IMR-90 (cell line): ENCODE data around the gene KIF12.

Experiments
- FOS ChIP-seq: fragments of 150-350 bp; IDR thresholded peaks from 2 replicates; pipeline ENCODE4 v1.6.1; 2016; ENCODE audit warnings: low read depth, low read length
- MAZ ChIP-seq: IDR thresholded peaks from 2 replicates; pipeline ENCODE4 v1.6.1; 2012; ENCODE audit warnings: low read depth, mild to moderate bottlenecking, low read length, improper control_type of control experiment, moderate library complexity, borderline replicate concordance
- MXI1 ChIP-seq: IDR thresholded peaks from 2 replicates; pipeline ENCODE4 v1.6.1; 2012; ENCODE audit warnings: low read depth, mild to moderate bottlenecking, low read length, moderate library complexity, borderline replicate concordance
- POLR2A ChIP-seq: IDR thresholded peaks from 2 replicates; pipeline ENCODE4 v1.6.1; 2012; ENCODE audit warnings: mild to moderate bottlenecking, low read depth, low read length
- RAD21 ChIP-seq: IDR thresholded peaks from 2 replicates; pipeline ENCODE4 v1.6.1; 2012; ENCODE audit warnings: low read length, improper control_type of control experiment
- TF ChIP-seq, protein P1 (sequence below): conservative IDR thresholded peaks from 2 replicates; pipeline ENCODE4 v1.5.1; 2012; ENCODE audit warnings: mild to moderate bottlenecking, low read depth, low read length, improper control_type of control experiment
- TF ChIP-seq, protein P2 (sequence below): fragments of 150-350 bp; IDR thresholded peaks from 2 replicates; pipeline ENCODE4 v1.6.1; 2017; ENCODE audit warnings: mild to moderate bottlenecking, antibody characterized with exemption, low read length, low read depth

DNA sequence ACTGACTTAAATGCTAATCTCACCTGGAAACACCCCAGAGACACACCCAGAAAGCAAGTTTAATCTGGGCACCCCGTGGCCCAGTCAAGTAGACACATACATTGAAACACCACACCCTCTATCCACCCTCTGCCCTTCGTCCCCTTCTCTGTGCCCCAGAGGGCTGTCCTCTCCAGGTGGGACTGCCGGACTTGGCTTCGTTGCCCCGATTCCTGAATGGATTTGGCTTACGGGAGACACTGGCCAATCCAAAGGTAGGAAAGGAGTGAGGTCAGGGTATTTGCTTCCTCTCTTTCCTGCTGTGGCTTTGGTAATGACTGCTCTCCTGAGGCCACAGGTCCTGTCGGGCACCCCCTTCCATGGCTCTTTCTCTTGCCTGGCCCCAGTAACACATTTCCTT, 31.0 kb upstream of the KIF12 start:
- TF ChIP-seq, protein P1, sequence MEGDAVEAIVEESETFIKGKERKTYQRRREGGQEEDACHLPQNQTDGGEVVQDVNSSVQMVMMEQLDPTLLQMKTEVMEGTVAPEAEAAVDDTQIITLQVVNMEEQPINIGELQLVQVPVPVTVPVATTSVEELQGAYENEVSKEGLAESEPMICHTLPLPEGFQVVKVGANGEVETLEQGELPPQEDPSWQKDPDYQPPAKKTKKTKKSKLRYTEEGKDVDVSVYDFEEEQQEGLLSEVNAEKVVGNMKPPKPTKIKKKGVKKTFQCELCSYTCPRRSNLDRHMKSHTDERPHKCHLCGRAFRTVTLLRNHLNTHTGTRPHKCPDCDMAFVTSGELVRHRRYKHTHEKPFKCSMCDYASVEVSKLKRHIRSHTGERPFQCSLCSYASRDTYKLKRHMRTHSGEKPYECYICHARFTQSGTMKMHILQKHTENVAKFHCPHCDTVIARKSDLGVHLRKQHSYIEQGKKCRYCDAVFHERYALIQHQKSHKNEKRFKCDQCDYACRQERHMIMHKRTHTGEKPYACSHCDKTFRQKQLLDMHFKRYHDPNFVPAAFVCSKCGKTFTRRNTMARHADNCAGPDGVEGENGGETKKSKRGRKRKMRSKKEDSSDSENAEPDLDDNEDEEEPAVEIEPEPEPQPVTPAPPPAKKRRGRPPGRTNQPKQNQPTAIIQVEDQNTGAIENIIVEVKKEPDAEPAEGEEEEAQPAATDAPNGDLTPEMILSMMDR = no peak
- TF ChIP-seq MXI1 (no peak), FOS (no peak), MAZ (no peak), POLR2A (no peak), RAD21 (no peak)
- TF ChIP-seq, protein P2, sequence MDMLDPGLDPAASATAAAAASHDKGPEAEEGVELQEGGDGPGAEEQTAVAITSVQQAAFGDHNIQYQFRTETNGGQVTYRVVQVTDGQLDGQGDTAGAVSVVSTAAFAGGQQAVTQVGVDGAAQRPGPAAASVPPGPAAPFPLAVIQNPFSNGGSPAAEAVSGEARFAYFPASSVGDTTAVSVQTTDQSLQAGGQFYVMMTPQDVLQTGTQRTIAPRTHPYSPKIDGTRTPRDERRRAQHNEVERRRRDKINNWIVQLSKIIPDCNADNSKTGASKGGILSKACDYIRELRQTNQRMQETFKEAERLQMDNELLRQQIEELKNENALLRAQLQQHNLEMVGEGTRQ = no peak
